GM06990 (cell line): ENCODE data around the gene GPR146.

Source experiments
- DNase-seq: peaks from one replicate; pipeline ENCODE4 v3.0.0-alpha.2; 2011; ENCODE audit not compliant: insufficient read length; ENCODE audit errors: extremely low read depth
- H3K27me3 ChIP-seq: replicated peaks from 2 replicates; pipeline ENCODE4 v1.6.0; 2011; ENCODE audit warnings: low read length; ENCODE audit not compliant: control insufficient read depth, insufficient read depth
- H3K36me3 ChIP-seq: 2 replicates; pipeline ENCODE4 v1.5.1; 2011; ENCODE audit warnings: low read length; ENCODE audit not compliant: control insufficient read depth, insufficient read depth
- H3K4me3 ChIP-seq: replicated peaks from 2 replicates; pipeline ENCODE4 v1.5.1; 2011; ENCODE audit warnings: low read depth, mild to moderate bottlenecking, control low read depth, low read length
- CTCF ChIP-seq: IDR thresholded peaks from 2 replicates; pipeline ENCODE4 v1.5.1; 2011; ENCODE audit warnings: low read length, control low read depth, mild to moderate bottlenecking, inconsistent platforms; ENCODE audit not compliant: insufficient read depth, poor library complexity, severe bottlenecking

The GPR146 gene

GRCh38 chr7:1022356-1022755, 22.0 kb upstream of the GPR146 start:
- TF ChIP-seq CTCF: no peak
- Histone ChIP-seq H3K4me3 (no peak overlapping the region), H3K36me3 (peaks cover 35% of the 10 kb centered on the region), H3K27me3 (no peaks in the 10 kb centered on the region)
- DNase-seq: no peak

GRCh38 chr7:1022801-1023465, 21.4 kb upstream of the GPR146 start:
- Histone ChIP-seq H3K4me3 (no peak overlapping the region), H3K36me3 (peaks cover 34% of the 10 kb centered on the region)
- TF ChIP-seq CTCF: no peak

GRCh38 chr7:1024331-1024841, 20.0 kb upstream of the GPR146 start:
- peak; percentile 82 for DNase-seq
- TF ChIP-seq CTCF: no peak
- peaks cover 28% of the 10 kb centered on the region for H3K36me3 ChIP-seq
- H3K4me3 ChIP-seq: peak overlapping the region; percentile 40
- no peaks in the 10 kb centered on the region for H3K27me3 ChIP-seq

More at GRCh38 chr7:1022801-1023465, 21.4 kb upstream of the GPR146 start:
- peak; percentile 74 for DNase-seq
- H3K27me3 ChIP-seq: no peaks in the 10 kb centered on the region

- no peak for TF ChIP-seq CTCF
- Histone ChIP-seq H3K4me3 (peak overlapping the region; percentile 40), H3K36me3 (peaks cover 26% of the 10 kb centered on the region), H3K27me3 (no peaks in the 10 kb centered on the region)
- DNase-seq: no peak
Measured at GRCh38 chr7:1024876-1025742, 19.2 kb upstream of the GPR146 start.

- no peak for DNase-seq
- no peaks in the 10 kb centered on the region for H3K27me3 ChIP-seq
Measured at GRCh38 chr7:1025743-1026581, 18.4 kb upstream of the GPR146 start.

More at GRCh38 chr7:1025743-1026581, 18.4 kb upstream of the GPR146 start:
- peak overlapping the region; percentile 74 for H3K4me3 ChIP-seq
- no peak for TF ChIP-seq CTCF
- peaks cover 20% of the 10 kb centered on the region for H3K36me3 ChIP-seq
